ENCODE results near the gene THSD7A. TPM values are rescaled to one million over a fixed set of nuclear protein-coding genes. Genes with fewer than 3 reads are reported as not detected.

THSD7A gene
- total and polyA plus RNA-seq, 7 experiments from 2014 or later, result 1.2 to 1.3 TPM; not detected in 5

DNA sequence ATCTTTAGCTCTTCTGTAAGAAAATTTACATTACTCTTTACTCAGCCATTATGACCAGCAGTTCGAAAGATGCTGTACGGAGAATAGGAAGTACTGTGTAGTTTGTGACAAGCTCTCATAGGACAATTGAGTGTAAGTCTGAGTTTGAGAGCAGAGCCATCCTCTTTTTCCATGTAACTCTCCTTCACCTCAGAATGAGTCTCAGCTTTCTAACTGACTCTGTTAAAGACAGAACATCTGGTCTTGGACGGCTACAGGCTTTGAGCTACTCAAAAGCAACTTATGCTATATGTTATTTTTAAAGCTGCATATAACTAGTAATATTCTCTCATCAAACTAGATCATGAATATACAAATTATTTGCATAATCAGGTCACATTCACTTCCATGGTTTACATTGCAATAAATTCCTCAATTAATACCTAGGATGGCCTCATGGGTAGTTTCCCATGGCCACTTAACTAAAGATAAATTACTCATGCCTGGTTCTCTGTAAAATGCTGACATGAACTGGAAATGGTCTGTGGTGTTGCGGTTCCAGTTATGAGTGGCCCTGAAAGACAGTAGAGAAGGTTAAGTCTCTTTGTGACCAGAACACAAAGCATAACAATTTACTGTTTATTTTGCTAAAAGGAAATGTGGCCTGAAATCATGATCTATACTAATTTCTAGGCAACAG, 499.7 kb downstream of the THSD7A start:
- no peak for DNase-seq
- no peaks in the 10 kb centered on the region for H3K4me1 Mint-ChIP-seq
- H3K36me3 ChIP-seq (ENCODE audit: control insufficient read depth in 2 of 3, insufficient read depth in 3 of 3, low read length in 3 of 3), result no peaks in the 10 kb centered on the region
- H3K4me1 ChIP-seq (ENCODE audit: control insufficient read depth in 2 of 2, insufficient read depth in 2 of 2, low read length in 2 of 2), result no peaks in the 10 kb centered on the region
- H3K27me3 Mint-ChIP-seq, result peaks cover 0 to 2% (median 0%) of the 10 kb centered on the region in 5 donors
- no peak overlapping the region for H3K4me3 Mint-ChIP-seq
- no peak for ATAC-seq
- no peak overlapping the region for H3K27ac ChIP-seq (ENCODE audit: low read depth, low read length)
- H3K9me3 Mint-ChIP-seq, result no peaks in the 10 kb centered on the region
- H3K27ac Mint-ChIP-seq, result no peak overlapping the region
- intact Hi-C loops (cut with micrococcal nuclease), result no loop called here
- no peaks in the 10 kb centered on the region for H3K36me3 Mint-ChIP-seq
- H3K9me3 ChIP-seq (ENCODE audit: control insufficient read depth in 2 of 3, low read length in 3 of 3), result no peaks in the 10 kb centered on the region
- POLR2A ChIA-PET, result no interaction called here
- no peaks in the 10 kb centered on the region for H3K27me3 ChIP-seq (ENCODE audit: control insufficient read depth in 2 of 2, insufficient read depth in 2 of 2, low read length in 2 of 2)
- H3K4me3 ChIP-seq (ENCODE audit: low read length), result no peak overlapping the region
- CTCF ChIA-PET, result no interaction called here

DNA sequence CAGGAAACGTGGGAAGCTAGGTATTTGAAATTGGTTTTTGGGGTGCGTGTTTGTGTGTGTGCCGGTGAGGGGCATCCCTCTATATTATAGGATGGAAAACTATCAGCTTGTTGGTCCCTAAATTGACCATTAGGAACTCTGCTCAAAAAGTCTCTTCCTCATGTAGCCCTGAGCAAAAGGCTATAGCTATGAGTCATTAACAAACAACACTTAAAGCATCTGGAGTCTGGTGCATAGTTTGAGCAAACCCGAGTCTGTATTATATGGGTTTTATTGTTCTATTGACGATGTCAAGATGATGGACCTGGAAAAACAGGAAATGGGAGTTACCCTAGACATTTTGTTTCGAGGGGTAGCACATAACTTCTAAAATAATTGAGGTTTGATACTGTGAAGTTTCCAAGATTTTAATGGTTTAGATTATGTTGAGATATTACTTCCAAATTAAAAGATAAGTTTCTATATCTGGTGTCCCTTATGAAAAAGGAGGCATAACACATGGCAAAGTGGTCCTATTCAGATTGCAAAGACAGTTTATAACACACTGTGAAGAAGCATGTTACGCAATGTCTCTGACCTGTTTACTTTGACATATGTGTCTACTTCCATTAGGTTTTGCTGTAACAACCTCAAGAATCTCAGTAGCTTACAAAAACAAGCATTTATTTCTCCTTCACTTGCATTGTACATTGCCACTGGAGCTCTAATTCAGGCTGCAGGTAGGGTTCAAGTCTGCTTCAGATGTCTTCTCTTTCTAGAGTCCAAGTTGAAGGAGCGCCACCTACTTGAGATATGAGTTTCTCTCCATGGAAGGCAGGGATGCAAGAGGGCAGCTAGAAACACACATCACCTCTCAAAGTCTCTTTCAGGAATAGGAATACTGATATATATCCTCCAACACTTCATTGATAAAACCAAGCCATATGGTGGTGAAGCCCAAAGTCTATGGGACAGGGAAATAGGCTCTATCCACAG, 500.6 kb downstream of the THSD7A start:
- H3K36me3 Mint-ChIP-seq, result no peaks in the 10 kb centered on the region
- H3K9me3 Mint-ChIP-seq, result no peaks in the 10 kb centered on the region
- intact Hi-C loops (cut with micrococcal nuclease), result no loop called here
- DNase-seq, result no peak
- peaks cover 0 to 2% (median 0%) of the 10 kb centered on the region in 5 donors for H3K27me3 Mint-ChIP-seq
- no peaks in the 10 kb centered on the region for H3K4me1 Mint-ChIP-seq
- H3K27ac ChIP-seq (ENCODE audit: low read depth, low read length), result no peak overlapping the region
- CTCF ChIA-PET, result no interaction called here
- H3K9me3 ChIP-seq (ENCODE audit: control insufficient read depth in 2 of 3, low read length in 3 of 3), result no peaks in the 10 kb centered on the region
- no peak overlapping the region for H3K27ac Mint-ChIP-seq
- no peak overlapping the region for H3K4me3 Mint-ChIP-seq
- no peak overlapping the region for H3K4me3 ChIP-seq (ENCODE audit: low read length)
- POLR2A ChIA-PET, result no interaction called here
- no peaks in the 10 kb centered on the region for H3K36me3 ChIP-seq (ENCODE audit: control insufficient read depth in 2 of 3, insufficient read depth in 3 of 3, low read length in 3 of 3)
- H3K27me3 ChIP-seq (ENCODE audit: control insufficient read depth in 2 of 2, insufficient read depth in 2 of 2, low read length in 2 of 2), result no peaks in the 10 kb centered on the region
- no peaks in the 10 kb centered on the region for H3K4me1 ChIP-seq (ENCODE audit: control insufficient read depth in 2 of 2, insufficient read depth in 2 of 2, low read length in 2 of 2)
- ATAC-seq, result no peak

DNA sequence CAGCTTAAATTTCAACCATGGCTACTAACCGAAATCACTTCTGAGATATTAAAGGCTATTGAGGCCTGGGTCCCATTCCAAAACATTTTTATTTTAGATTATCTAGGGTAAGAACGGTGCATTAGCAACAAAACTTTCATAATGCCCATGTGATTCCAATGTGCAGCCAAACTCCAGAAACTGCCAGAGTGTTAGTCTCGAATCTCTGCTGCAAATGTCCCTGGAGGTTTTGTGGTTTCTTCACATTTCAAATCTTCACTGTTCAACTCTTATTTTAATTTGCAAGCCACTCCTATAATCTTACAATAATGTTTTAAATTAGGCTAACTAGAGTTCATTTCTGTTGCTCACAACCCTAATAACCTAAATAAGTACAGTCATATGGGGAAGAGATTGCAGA, 501.3 kb downstream of the THSD7A start:
- POLR2A ChIA-PET, result no interaction called here

DNA sequence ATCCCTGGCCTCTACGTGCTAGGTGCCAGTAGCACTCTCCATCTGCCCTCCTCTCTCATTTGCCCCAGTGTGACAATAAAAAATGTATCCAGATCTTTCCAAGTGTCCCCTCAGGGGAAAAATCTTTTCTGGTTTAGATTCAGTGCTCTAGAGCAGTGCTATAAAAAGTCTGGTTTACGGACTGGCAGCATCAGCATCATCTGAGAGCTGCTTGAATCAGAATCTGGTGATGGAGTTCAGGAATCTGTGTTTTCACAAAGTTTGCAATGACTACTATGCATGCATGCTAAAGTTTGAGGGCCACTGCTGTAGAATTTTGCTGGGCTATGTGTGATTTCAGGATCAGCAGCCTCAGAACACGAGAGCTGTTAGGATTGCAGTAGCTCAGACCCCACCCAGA, 501.8 kb downstream of the THSD7A start:
- no peak overlapping the region for H3K27ac ChIP-seq (ENCODE audit: low read depth, low read length)
- H3K9me3 ChIP-seq (ENCODE audit: control insufficient read depth in 2 of 3, low read length in 3 of 3), result no peaks in the 10 kb centered on the region
- no peak overlapping the region for H3K4me3 Mint-ChIP-seq
- H3K27me3 Mint-ChIP-seq, result peaks cover 0 to 1% (median 0%) of the 10 kb centered on the region in 5 donors
- no peak overlapping the region for H3K27ac Mint-ChIP-seq
- no peaks in the 10 kb centered on the region for H3K36me3 ChIP-seq (ENCODE audit: control insufficient read depth in 2 of 3, insufficient read depth in 3 of 3, low read length in 3 of 3)
- DNase-seq (no peak), ATAC-seq (no peak)
- intact Hi-C loops (cut with micrococcal nuclease), result no loop called here
- no peaks in the 10 kb centered on the region for H3K36me3 Mint-ChIP-seq
- no peaks in the 10 kb centered on the region for H3K27me3 ChIP-seq (ENCODE audit: control insufficient read depth in 2 of 2, insufficient read depth in 2 of 2, low read length in 2 of 2)
- H3K4me1 Mint-ChIP-seq, result no peaks in the 10 kb centered on the region
- CTCF ChIA-PET, result no interaction called here
- H3K4me1 ChIP-seq (ENCODE audit: control insufficient read depth in 2 of 2, insufficient read depth in 2 of 2, low read length in 2 of 2), result no peaks in the 10 kb centered on the region
- POLR2A ChIA-PET, result no interaction called here
- H3K4me3 ChIP-seq (ENCODE audit: low read length), result no peak overlapping the region
- H3K9me3 Mint-ChIP-seq, result peaks cover 0 to 1% (median 0%) of the 10 kb centered on the region in 11 donors

More for the DNA sequence above, 501.3 kb downstream of the THSD7A start:
- H3K36me3 ChIP-seq (ENCODE audit: control insufficient read depth in 2 of 3, insufficient read depth in 3 of 3, low read length in 3 of 3), result no peaks in the 10 kb centered on the region
- Mint-ChIP-seq H3K27me3 (peaks cover 0 to 2% (median 0%) of the 10 kb centered on the region in 5 donors), H3K27ac (no peak overlapping the region), H3K4me3 (no peak overlapping the region), H3K4me1 (no peaks in the 10 kb centered on the region), H3K36me3 (no peaks in the 10 kb centered on the region), H3K9me3 (no peaks in the 10 kb centered on the region)
- no peaks in the 10 kb centered on the region for H3K9me3 ChIP-seq (ENCODE audit: control insufficient read depth in 2 of 3, low read length in 3 of 3)
- ATAC-seq (no peak), DNase-seq (no peak)
- no peak overlapping the region for H3K27ac ChIP-seq (ENCODE audit: low read depth, low read length)
- CTCF ChIA-PET, result no interaction called here
- no peaks in the 10 kb centered on the region for H3K27me3 ChIP-seq (ENCODE audit: control insufficient read depth in 2 of 2, insufficient read depth in 2 of 2, low read length in 2 of 2)
- intact Hi-C loops (cut with micrococcal nuclease), result no loop called here
- no peaks in the 10 kb centered on the region for H3K4me1 ChIP-seq (ENCODE audit: control insufficient read depth in 2 of 2, insufficient read depth in 2 of 2, low read length in 2 of 2)
- no peak overlapping the region for H3K4me3 ChIP-seq (ENCODE audit: low read length)

DNA sequence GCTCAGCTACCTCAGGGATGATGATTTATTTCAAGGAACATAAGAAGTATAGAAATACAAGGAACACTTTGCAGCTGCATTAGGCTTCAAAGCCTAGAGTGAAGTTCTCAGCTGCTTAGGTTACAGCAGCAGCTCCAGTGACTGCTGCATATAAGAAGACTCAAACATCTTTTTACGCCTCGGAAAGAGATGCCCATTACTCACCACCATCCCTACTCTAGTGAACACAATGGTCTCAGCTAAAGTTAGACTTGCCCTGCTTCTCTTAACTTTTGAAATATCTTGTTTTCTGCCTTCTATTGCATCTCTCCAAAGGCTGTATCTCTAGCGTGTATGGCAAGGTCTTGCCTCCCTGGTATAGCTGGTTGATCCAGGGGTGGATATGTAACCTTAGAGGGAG, 502.4 kb downstream of the THSD7A start:
- Histone ChIP-seq H3K9me3 (ENCODE audit: control insufficient read depth in 2 of 3, low read length in 3 of 3) (no peaks in the 10 kb centered on the region), H3K4me1 (ENCODE audit: control insufficient read depth in 2 of 2, insufficient read depth in 2 of 2, low read length in 2 of 2) (no peaks in the 10 kb centered on the region), H3K27me3 (ENCODE audit: control insufficient read depth in 2 of 2, insufficient read depth in 2 of 2, low read length in 2 of 2) (no peaks in the 10 kb centered on the region), H3K27ac (ENCODE audit: low read depth, low read length) (no peak overlapping the region), H3K36me3 (ENCODE audit: control insufficient read depth in 2 of 3, insufficient read depth in 3 of 3, low read length in 3 of 3) (no peaks in the 10 kb centered on the region), H3K4me3 (ENCODE audit: low read length) (no peak overlapping the region)
- peaks cover 0 to 1% (median 0%) of the 10 kb centered on the region in 11 donors for H3K9me3 Mint-ChIP-seq
- H3K4me3 Mint-ChIP-seq, result no peak overlapping the region
- ATAC-seq (no peak), DNase-seq (no peak)
- ChIA-PET CTCF (no interaction called here), POLR2A (no interaction called here)
- no peaks in the 10 kb centered on the region for H3K27me3 Mint-ChIP-seq
- intact Hi-C loops (cut with micrococcal nuclease), result no loop called here
- H3K36me3 Mint-ChIP-seq, result no peaks in the 10 kb centered on the region
- H3K27ac Mint-ChIP-seq, result no peak overlapping the region
- no peaks in the 10 kb centered on the region for H3K4me1 Mint-ChIP-seq

DNA sequence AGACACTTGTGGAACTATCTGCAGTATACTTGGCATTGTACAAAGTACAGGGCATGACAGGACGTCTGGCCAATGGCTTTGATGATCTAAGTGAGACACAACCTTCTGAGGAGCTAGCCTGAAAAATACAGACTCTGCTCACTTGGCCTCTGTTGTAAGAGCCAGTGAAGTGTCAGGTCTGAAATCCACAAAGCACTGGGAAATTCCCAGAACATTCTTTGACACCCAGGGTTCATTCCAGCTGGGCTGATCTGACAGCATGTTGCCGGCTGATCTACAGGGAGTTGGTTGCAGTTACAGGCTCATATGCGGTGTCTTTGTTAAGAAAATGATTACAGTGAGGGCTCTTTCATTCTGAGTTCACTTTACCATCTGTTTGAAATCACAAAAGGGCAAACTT, 503.7 kb downstream of the THSD7A start:
- Histone ChIP-seq H3K4me1 (ENCODE audit: control insufficient read depth in 2 of 2, insufficient read depth in 2 of 2, low read length in 2 of 2) (no peaks in the 10 kb centered on the region), H3K27ac (ENCODE audit: low read depth, low read length) (no peak overlapping the region), H3K27me3 (ENCODE audit: control insufficient read depth in 2 of 2, insufficient read depth in 2 of 2, low read length in 2 of 2) (no peaks in the 10 kb centered on the region), H3K36me3 (ENCODE audit: control insufficient read depth in 2 of 3, insufficient read depth in 3 of 3, low read length in 3 of 3) (no peaks in the 10 kb centered on the region), H3K4me3 (ENCODE audit: low read length) (no peak overlapping the region), H3K9me3 (ENCODE audit: control insufficient read depth in 2 of 3, low read length in 3 of 3) (no peaks in the 10 kb centered on the region)
- POLR2A ChIA-PET, result no interaction called here
- no peak for ATAC-seq
- Mint-ChIP-seq H3K36me3 (no peaks in the 10 kb centered on the region), H3K27ac (no peak overlapping the region), H3K4me3 (no peak overlapping the region), H3K9me3 (peaks cover 0 to 1% (median 0%) of the 10 kb centered on the region in 11 donors), H3K27me3 (no peaks in the 10 kb centered on the region), H3K4me1 (no peaks in the 10 kb centered on the region)
- CTCF ChIA-PET, result no interaction called here
- intact Hi-C loops (cut with micrococcal nuclease), result no loop called here
- no peak for DNase-seq
